Measurements from ENCODE around the gene KCNC3.
A peak's percentile ranks its signal among the peaks of the same experiment; 100 is the strongest.
"Not testable (repeated sequence)": the region's sequence is repeated elsewhere in the genome, so short reads cannot be mapped to it uniquely, and the experiment has no call there.

Gene KCNC3

DNA sequence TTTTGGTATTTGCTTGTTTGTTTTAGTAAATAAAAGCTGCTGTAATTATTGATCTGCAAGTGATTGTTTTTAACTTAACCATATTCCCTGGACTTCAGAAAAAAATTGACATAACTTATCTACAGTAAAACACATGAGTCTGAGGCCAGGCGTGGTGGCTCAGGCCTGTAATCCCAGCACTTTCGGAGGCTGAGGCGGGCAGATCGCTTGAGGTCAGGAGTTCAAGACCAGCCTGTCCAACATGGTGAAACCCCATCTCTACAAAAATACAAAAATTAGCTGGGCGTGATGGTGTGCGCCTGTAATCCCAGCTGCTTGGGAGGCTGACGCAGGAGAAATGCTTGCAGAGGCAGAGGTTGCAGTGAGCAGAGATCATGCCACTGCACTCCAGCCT, 24.3 kb upstream of the KCNC3 start:
- not testable (repeated sequence) for DNase-seq

DNA sequence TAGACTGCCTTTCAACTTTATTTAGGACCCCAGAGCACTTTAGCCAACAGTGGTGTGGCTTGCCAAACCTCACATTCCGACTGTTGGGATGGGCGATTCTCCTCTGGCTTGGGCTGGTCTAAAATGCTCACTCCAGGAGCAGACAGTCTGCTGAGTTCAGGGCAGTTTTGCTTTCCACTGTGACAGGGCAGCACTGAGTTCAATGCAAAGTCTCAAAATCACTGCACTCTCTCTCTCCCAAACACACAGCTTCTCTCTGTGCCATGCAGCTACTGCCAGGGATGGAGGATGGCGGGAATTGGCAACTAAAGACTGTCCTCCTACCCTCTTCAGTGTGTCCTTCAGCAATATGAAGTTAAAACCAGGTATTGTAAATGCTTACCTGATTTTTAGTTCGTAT, 23.1 kb upstream of the KCNC3 start:
- no peak for DNase-seq

DNA sequence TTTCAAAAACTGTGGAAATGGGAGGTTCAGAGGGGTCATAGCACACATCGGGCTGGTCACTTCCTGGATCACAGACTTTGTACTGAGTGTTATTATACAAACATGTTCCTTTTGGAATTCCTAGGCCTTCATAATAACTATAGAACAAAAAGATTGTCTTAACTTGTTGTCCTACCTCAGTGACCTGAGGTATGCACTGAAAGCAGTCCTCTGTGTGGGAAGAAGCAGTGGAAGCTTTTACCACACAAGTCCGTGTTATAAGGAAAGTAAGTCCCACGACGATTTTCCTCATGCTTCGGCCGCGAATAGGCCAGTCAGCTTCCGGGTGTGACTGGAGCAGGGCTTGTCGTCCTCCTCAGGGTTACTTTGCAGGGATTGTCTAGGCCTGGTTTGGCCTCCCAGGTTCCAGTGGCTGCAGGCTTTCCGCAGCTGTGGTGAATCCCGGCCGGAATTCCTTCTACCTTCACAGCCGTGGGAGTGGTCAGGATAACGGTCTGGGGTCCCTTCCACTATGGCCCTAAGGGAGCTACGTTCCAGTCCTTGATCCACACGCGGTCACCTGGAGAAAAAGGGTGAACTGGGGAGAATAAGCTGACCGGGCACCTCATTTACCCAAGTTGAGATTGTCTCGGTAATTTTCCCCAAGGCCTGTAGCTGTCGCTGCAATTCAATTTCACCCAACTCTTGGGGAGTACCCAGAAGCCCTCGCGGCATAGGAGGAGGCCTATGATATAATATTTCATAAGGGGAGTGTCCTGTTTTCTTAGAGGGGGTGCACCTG, 20.3 kb upstream of the KCNC3 start:
- DNase-seq: no peak

DNA sequence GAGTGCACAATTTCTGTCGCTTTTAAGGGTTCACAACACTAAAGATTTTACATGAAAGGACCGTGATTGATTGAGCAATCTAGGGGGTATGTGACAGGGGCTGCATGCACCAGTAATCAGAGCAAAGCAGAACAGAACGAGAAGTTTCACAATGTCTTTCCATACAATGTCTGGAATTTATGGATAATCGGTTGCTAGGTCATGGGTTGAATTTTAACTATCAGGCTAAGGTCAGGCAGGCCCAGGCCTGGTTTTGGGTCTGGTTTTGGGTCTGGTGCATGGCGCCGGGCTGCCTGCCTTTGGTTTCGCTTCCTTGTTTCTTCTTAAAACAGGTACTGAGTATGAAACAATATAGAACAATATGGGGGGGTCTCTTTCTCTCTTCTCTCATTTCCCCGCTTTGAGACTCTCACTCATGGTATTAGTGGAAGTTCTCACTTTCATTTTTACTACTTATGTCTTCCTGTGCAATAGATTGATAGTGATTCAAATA, 18.0 kb upstream of the KCNC3 start:
- not testable (repeated sequence) for DNase-seq

DNA sequence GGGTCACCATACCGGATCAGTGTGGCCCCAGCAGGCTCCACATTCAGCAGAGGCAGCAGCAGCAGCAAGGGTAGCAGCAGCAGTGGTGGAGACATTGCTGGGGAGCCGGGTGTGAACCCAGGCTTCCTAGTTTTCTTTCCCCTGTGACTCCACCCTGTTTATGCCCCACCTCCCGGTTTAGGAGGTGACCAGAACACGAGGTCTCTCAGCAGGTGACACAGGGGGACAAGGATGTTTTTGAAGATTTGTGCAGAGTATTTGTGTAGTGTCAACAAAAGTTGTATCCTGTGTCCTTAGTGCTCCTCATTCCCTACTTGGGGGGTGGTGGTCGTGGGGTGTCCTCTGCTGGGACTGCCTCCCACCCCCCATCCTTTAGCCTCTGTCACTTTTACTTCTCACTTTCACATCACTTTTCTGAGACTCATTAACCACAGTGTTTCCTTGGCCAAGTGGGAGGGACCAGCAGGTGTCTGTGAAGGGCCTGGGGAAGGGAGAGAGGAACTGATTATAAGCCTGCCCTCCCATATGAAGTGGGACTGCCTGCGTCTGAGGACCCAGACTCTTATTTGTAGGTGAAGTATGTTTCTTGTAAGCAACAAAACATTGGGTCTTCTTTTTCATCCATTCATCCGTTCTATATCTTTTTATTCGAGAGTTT, 15.6 kb upstream of the KCNC3 start:
- DNase-seq: no peak

DNA sequence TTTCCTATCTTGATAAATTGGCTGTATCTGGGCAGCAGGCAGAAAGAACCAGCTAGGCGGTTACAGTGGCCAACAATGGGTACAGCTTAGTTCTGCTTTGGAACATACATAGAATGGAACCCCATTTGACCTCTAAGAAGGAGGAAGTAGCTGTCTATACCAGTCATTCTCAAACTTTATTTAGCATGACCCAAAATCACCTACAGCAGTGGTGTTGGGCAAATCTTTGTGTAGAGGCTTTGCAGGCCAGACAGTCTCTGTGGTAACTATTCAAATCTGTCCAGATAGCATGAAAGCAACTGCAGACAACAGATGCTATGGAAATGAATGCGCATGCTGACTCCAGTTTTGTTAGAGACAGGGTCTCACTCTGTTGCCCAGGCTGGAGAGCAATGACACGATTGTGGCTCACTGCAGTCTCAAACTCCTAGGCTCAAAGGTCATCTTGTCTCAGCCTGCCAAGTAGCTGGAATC, 12.0 kb upstream of the KCNC3 start:
- DNase-seq: no peak

DNA sequence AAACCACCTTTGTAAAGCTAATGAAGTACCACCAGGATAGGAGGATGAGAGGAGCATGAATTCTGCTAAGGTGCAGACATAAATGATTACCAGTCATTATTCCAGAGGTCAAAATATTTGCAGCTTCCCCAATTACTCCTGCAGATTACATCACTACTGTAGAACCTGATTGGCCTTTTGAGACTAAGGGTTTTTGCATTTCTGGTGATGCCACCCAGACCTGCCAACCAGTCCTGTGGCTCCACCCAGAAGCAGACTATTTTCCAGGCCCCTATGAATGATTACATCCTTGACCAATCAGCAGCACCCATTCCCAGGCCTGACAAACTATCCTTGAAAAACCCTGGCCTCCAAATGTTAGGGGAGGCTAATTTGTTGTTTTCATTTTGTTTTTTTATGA, 11.2 kb upstream of the KCNC3 start:
- no peak for DNase-seq

DNA sequence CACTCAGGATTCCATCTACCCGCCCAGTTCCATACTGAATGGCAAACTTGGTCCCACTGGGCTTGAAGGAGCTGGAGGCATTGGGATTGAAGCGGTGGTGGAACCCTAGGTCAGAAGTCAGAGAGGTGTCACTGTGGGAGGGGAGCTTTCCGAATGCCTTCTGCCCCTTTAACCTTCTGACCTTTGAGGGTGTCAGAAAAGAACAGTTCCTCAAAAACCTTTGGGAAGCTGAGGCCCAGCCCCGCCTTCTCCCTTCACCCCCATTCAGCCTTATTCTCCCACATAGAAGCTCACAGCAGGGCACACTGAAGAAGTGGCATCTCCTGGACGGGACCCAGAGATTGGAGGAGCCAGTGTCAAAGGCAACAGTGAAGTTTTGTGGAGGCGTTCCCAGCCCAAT, 7.9 kb upstream of the KCNC3 start:
- not testable (repeated sequence) for DNase-seq

DNA sequence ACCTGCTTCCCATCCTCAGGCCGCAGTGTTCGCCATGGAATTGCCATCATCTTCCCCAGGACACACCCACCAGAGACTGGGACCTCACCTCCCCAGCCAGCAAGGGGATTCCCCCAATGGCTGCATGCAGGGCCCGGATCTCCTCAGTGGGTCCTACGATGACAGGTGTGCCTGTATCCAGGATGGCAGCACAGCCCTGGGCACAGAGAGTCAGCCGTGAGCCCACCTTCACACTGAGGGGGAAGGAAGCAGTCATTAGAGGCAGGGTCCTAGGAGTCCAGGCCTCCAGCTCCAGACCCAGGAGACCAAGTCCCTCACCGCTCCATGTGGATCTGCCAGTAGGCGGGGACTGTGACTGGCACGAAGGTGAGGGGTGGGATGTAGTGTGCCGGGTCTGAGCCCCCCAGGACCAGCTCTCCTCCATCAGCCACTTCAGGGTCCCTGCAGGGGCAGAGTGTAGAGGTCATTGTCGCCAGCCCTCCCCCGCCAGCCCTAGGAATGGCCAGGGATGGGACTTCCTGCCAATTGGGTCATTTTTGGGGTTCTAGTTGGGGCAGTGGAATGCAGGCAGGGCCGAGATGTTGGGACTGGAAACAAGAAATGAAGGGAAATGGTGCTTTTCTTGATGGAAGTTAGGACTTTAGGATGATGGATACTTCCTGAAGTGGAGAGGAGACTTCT, 5.7 kb upstream of the KCNC3 start:
- DNase-seq: no peak

DNA sequence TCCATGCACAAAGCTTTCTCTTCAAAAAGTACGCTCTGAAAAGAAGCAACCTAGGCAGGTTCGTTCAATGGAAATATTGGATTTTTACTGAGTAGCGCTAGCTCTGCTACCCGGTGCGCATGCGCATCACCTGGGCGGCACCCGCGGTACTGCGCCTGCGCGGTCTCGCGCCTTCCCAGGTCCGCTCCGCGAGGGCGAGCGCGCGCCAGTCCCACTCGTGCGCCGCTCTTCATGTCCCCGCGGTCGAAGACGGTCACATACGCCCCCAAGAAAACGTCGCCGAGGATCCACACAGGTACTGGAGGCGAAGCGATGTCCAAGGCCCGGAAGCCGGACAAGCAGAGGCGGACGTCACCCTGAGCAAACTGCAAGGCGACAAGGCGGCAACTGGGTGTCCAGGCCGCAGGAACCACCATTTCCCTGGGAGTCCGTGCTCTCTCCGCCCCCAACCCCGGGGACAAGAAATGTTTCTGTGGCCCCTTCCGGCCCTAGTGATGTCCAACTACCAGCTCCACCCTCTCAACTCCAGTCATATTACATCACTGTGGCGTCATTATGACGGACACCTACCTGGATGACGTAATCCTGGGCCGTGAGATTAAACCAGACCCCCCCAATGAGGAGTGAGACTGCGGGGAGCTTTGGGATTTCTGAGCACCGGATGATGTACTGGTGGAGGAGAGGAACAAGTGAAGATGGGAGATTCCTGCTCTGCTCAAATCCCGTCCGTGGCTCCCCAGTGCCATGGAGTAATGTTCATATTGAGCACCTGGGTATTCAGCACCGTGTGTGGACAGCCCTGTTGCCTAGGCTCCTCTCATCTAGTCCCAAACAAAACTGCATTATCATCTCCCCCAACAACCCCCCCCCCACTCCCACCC, 4.8 kb upstream of the KCNC3 start:
- peak in 1 of 2 experiments; percentile 64 for DNase-seq

DNA sequence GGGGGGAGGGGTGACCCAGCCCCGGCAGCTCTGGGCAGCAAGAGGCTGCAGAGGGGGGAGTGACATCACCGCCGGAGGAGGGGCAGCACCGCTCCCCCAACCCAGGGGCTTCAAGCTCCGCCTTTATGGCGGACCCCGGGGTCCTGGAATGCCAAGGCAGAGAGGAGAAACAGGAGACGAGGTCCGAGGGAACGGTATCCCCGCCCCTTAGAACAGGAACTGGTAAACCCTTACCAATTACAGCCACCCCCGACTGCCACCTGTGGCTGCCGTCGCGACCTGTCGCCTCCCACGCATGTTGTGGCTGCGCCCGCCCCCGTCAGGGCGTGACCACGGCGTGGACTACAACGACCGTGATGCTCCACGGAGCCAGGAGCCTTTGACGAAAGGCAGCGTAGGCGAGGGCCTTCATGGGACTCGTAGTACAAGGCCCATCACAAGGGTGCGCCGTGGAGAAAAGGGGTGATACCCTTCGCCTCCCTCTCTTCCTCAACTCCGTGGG, 4.1 kb upstream of the KCNC3 start:
- DNase-seq: peak in 1 of 2 experiments; percentile 64

DNA sequence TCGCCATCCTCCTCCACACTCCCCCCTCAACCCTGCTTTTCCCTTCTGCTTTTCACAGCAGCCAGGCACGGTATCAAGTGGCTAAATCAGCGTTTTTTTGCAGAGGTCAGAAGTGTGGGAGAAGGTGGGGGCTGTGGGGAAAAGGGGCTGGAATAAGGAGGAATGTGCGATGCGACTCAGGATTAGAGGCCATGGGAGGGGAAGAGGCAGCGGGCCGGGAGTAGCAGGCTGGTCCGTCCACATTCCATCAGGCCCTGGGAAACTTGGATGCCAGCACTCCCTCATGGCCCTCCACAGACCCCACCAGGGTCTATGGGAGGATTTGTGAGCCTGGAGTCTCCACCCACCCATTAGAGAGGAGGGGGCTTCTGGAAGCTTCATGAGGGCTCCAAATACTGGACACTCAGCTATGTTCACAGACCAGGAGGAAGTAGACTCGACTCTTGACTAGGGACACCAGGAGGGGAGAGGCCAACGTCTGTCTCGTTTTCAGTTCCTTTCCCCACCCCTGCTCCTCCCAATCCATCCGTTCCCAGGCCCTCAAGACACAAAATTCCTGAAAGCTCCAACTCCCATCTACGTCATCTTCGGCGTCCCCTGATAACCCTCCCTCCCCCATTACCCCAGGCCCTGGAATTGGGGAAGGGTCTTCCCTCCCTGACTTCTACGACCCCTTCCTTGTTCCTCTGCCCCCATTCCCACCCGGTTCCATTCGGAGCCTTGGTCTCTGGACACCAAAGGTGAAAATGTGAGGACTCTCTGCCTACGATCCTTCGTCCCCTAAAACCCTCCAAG, 3.3 kb upstream of the KCNC3 start:
- no peak for DNase-seq

DNA sequence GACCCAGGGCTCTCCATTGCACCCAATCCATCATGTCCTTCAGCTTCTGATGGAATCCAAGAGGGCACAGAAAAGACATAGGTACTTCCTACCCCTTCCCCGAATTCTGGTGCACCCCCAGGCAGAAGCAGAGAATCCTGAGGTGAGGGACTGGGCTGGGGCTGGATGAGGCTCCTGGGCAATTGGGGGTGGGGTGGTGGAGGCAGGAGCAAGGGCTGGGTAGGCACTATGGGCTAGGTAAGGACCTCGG, 2.7 kb upstream of the KCNC3 start:
- DNase-seq: no peak

DNA sequence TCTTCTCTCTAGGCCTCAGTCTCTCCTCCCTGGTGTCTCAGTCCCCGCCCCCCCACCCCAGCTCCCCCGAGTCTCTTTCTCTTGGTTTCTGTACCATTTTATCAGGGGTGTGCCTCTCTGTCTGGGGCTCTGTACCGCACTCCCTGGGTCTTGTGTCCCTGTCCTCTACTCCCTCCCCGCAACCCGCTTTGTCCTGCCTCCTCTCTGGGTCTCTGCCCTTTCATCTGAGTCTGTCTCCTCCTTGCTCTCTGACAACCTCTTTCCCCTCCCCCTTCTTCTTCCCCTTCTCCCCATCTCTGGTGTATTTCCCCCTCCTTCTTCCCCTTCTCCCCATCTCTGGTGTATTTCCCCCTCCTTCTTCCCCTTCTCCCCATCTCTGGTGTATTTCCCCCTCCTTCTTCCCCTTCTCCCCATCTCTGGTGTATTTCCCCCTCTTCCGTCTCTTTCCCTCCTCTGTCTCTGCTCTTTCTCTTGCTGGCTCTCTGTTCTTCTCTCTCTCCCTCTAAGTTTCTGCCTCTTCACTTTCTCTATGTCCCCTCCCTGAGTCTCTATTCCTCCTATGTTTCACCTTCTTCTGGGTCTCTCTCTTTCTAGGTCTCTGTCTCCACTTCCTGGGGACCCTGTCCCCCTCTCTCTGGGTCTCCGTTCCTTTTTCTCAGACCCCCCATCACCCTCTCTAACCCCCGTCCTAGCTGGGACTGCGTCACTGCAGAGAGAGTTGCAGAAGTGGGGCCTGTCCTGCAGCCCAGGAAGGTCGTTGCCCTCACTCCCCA, 2.2 kb upstream of the KCNC3 start:
- DNase-seq: no peak

DNA sequence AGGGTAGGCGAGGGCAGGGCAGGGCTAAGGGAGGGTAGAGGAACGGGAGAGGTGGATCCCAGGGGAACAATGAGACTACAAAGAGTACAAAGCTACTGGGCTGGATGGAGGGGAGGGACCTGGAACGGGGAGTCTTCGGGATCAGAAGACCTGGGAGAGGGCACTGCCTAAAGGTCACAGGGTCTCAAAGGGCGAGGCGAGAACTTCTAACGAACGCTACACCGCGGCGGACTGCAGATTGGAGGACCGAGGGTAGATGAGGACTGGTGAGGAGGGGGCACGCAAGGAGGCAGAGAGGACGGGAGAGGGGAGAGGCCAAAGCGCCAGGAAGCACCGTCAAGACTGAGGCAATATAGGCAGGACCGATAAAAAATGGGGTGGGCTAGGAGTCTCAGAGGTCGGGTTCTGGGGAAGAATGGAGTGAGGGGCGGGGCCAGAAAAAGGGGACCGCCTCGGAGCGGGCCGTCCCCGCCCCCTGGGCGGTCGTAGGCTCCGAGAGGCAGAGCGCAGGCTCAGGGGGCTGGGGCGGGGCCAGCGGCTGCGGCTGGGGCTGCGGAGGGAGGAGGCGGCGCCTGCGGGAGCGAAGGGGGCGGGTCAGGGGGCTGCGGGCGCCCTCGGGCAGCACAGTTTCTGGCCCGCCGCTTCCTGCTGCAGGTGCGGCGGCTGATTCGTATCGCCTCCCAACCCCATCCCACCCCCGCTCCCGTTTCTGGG, 1.3 kb upstream of the KCNC3 start:
- peak in 1 of 2 experiments; percentile 27 for DNase-seq

DNA sequence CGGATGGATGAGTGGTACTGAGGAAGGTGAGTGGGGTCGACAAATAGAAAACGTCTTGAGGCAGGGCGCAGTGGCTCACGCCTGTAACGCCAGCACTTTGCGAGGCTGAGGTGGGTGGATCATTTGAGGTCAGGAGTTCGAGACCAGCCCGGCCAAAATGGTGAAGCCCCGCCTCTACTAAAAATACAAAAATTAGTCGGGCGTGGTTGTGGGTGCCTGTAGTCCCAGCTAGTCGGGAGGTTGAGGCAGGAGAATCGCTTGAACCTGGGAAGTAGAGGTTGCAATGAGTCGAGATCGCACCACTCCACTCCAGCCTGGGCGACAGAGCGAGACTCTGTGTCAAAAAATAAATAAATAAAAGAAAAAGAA, 733 bp upstream of the KCNC3 start:
- DNase-seq: not testable (repeated sequence)

DNA sequence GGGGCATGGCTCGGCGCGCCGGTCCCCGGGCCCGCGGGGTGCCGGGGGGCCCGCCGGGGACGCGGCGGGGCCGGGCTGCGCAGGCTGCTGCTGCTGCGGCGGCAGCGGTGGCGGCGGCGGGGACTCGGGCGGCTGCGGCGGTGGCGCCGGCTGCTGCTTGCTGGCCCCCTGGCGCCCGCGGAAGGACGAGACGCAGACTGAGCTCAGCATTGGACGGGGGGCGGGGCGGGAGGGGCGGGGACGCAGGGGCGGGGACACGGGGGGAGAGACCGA, 368 bp downstream of the KCNC3 start:
- no peak for DNase-seq

DNA sequence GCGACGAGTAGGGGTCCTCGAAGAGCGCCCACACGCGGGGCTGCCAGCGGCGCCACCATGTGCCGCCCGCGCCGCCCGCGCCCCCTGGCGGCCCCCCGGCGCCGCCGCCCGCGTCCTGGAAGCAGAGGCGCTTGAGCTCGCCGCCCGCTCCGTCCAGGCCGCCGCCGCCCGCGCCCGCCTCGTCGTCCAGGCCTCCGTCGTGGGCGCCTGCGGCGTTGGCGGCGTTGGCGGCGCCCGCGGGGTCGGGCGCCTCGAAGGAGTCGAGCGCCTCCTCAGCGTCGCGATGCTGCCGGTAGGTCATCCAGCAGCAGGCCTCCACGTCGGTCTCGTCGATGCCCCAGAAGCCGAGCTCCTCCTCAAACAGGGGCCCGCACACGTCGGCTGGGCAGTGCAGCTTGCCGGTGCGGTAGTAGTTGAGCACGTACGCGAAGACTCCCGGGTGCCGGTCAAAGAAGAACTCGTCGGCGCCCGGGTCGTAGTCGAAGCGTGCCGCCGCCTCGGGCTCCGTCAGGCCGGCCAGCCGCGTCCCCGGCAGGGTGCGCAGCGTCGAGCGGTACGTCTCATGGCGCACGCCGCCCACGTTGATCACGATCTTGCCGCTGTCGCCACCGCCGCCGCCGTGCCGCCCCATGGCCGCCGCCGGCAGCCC, 829 bp downstream of the KCNC3 start:
- peak in 1 of 2 experiments; percentile 24 for DNase-seq

DNA sequence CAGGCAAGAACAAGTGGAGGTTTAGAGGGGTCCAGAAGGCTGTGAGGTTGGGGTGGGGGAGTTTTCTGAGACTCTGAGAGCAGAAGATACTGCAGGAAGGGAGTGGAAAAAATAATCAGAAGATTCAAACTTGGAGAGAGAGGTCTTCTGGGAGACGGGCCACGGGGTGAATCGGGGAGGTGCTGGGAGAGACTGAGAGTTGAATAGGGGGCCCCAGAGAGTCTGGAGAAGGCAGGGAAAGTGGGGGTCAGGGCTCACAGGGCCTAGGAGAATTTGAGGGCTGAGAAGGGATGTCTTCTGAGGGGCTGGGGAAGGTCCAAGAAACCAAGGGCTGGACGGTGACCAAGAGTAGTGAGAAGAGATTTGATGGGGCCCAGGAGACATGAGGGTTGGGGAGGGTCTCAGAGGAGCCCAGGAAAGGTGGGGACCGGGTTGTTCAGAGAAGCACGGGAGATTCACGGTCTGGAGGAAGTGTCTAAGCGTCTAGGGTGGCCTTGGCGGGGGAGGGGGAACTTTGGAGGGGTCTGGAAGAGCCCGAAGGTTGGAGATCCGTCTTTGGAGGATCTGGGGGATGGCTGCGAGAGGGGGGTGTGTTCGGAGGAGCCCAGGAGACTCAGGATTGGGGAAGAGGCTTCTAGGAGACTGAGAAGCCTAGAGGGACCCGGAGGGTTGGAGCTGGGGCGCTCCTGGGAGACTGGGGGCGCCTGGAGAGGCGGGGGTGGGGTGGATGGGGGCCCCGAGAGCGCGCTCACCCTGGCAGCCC, 1.5 kb downstream of the KCNC3 start:
- no peak for DNase-seq
